OCI-LY3 (cell line): Measurements from ENCODE around the gene SDK2.

Experiments
- H2AFZ ChIP-seq: fragments of 200-600, 300-600 bp; shearing (Covaris generic); 2 replicates; pipeline ENCODE4 v1.6.0; 2014; ENCODE audit warnings: antibody characterized with exemption, low read depth, low read length
- H3K27ac ChIP-seq: fragments of 200-600, 300-600 bp; sonication (generic); 2 replicates; pipeline ENCODE4 v1.5.1; 2014; ENCODE audit warnings: mild to moderate bottlenecking, low read length, moderate library complexity, mixed read lengths
- H3K27me3 ChIP-seq: fragments of 200-600, 300-600 bp; sonication (generic); 2 replicates; pipeline ENCODE4 v1.6.1; 2014; ENCODE audit warnings: low read depth, low read length, mixed read lengths
- H3K36me3 ChIP-seq: fragments of 200-600, 300-600 bp; sonication (generic); replicated peaks from 2 replicates; pipeline ENCODE3; 2014; ENCODE audit warnings: low read depth, low read length, mixed read lengths
- H3K4me1 ChIP-seq: fragments of 300-600, 200-600 bp; sonication (generic); 2 replicates; pipeline ENCODE4 v1.6.1; 2014; ENCODE audit warnings: low read length, mixed read lengths
- H3K4me2 ChIP-seq: fragments of 200-600, 300-600 bp; sonication (generic); 2 replicates; pipeline ENCODE4 v1.6.1; 2014; ENCODE audit warnings: low read length, mixed read lengths
- H3K4me3 ChIP-seq: fragments of 300-600, 200-600 bp; sonication (generic); 2 replicates; pipeline ENCODE4 v1.5.1; 2014; ENCODE audit warnings: antibody characterized with exemption, mild to moderate bottlenecking, low read length, moderate library complexity
- H3K79me2 ChIP-seq: fragments of 300-600, 200-600 bp; shearing (Covaris generic); 2 replicates; pipeline ENCODE4 v1.6.1; 2014; ENCODE audit warnings: mild to moderate bottlenecking, low read length, mixed read lengths
- H3K9ac ChIP-seq: fragments of 300-600, 200-600 bp; shearing (Covaris generic); 2 replicates; pipeline ENCODE4 v1.6.0; 2014; ENCODE audit warnings: mild to moderate bottlenecking, low read length, moderate library complexity
- H3K9me3 ChIP-seq: fragments of 200-600, 300-600 bp; shearing (Covaris generic); 2 replicates; pipeline ENCODE4 v1.6.1; 2014; ENCODE audit warnings: low read length, mixed read lengths; ENCODE audit not compliant: insufficient read depth
- H4K20me1 ChIP-seq: fragments of 200-600, 300-600 bp; sonication (generic); 2 replicates; pipeline ENCODE4 v1.6.1; 2016; ENCODE audit warnings: low read length, mixed read lengths; ENCODE audit not compliant: insufficient read depth
- CTCF ChIP-seq: fragments of 200-600, 300-600 bp; sonication (generic); IDR thresholded peaks from 2 replicates; pipeline ENCODE4 v1.5.1; 2014; ENCODE audit warnings: antibody characterized with exemption, low read length, low read depth
- EZH2phosphoT487 ChIP-seq: fragments of 200-600 bp; shearing (Covaris generic); IDR thresholded peaks from 2 replicates; pipeline ENCODE4 v1.6.1; 2018; ENCODE audit warnings: antibody characterized with exemption, mixed run types, low read depth

Gene SDK2

GRCh38 chr17:73363442-73364154 lies 280.6 kb downstream of the SDK2 start:
- Histone ChIP-seq H3K36me3 (no peaks in the 10 kb centered on the region), H3K27me3 (peaks cover 36% of the 10 kb centered on the region), H3K27ac (no peak overlapping the region), H2AFZ (no peak overlapping the region), H3K4me2 (no peak overlapping the region), H3K4me1 (0 out of 2 replicates have a peak, but pooled peaks cover 4% of the 10 kb centered on the region), H3K9me3 (no peaks in the 10 kb centered on the region), H3K79me2 (no peaks in the 10 kb centered on the region), H3K4me3 (no peak overlapping the region), H4K20me1 (no peaks in the 10 kb centered on the region), H3K9ac (no peak overlapping the region)
- TF ChIP-seq EZH2phosphoT487 (no peak), CTCF (no peak)

- Histone ChIP-seq H3K36me3 (no peaks in the 10 kb centered on the region), H3K9me3 (no peaks in the 10 kb centered on the region), H3K4me1 (0 out of 2 replicates have a peak, but pooled peaks cover 4% of the 10 kb centered on the region), H3K9ac (no peak overlapping the region), H3K79me2 (no peaks in the 10 kb centered on the region), H3K4me2 (no peak overlapping the region), H4K20me1 (no peaks in the 10 kb centered on the region), H2AFZ (no peak overlapping the region), H3K4me3 (no peak overlapping the region), H3K27me3 (peaks cover 37% of the 10 kb centered on the region), H3K27ac (no peak overlapping the region)
- TF ChIP-seq EZH2phosphoT487 (no peak), CTCF (no peak)
These were observed 281.5 kb downstream of the SDK2 start for GRCh38 chr17:73362697-73363096.

- no peak overlapping the region for H3K4me2 ChIP-seq
- no peak overlapping the region for H2AFZ ChIP-seq
- H3K79me2 ChIP-seq, result no peaks in the 10 kb centered on the region
- no peak overlapping the region for H3K4me3 ChIP-seq
- H4K20me1 ChIP-seq, result no peaks in the 10 kb centered on the region
- no peaks in the 10 kb centered on the region for H3K36me3 ChIP-seq
- no peak overlapping the region for H3K9ac ChIP-seq
- H3K27ac ChIP-seq, result no peak overlapping the region
- 0 out of 2 replicates have a peak, but pooled peaks cover under 1% of the 10 kb centered on the region for H3K4me1 ChIP-seq
- H3K27me3 ChIP-seq, result peaks cover 36% of the 10 kb centered on the region
- TF ChIP-seq EZH2phosphoT487 (no peak), CTCF (no peak)
- no peaks in the 10 kb centered on the region for H3K9me3 ChIP-seq
These were observed 283.1 kb downstream of the SDK2 start for GRCh38 chr17:73360961-73361761.

- Histone ChIP-seq H3K9ac (no peak overlapping the region), H3K27ac (no peak overlapping the region), H3K4me2 (no peak overlapping the region), H3K36me3 (no peaks in the 10 kb centered on the region), H2AFZ (no peak overlapping the region), H3K9me3 (no peaks in the 10 kb centered on the region), H3K4me1 (no peaks in the 10 kb centered on the region), H3K79me2 (no peaks in the 10 kb centered on the region), H3K4me3 (no peak overlapping the region), H3K27me3 (peaks cover 25% of the 10 kb centered on the region), H4K20me1 (no peaks in the 10 kb centered on the region)
- 0 out of 2 replicates have a peak, but pooled peaks have one; percentile 4 for TF ChIP-seq CTCF
- TF ChIP-seq EZH2phosphoT487, result no peak
These were observed 284.2 kb downstream of the SDK2 start for GRCh38 chr17:73359987-73360410.
